Activated T-helper 1 cell treated with anti-CD3 and anti-CD28 coated beads, Interleukin-12 subunit alpha, Interleukin-12 subunit beta, Interleukin-2, Interleukin-4 antibody, amounts not matched to agents 30 ng/mL and 10 ng/mL and 1 ng/mL, durations not matched to agents 14 hours and 24 hours and 36 hours (primary cell): ENCODE measurements around the gene KCNB1. TPM values are rescaled to one million over a fixed set of nuclear protein-coding genes. Genes with fewer than 3 reads are reported as not detected.

ENCODE experiments used
- DNase-seq: peaks from one replicate; pipeline ENCODE4 v3.0.0; 2021; ENCODE audit warnings: low spot score
- H3K27ac Mint-ChIP-seq: one replicate; pipeline ENCODE4 v1.8.0; 2021; ENCODE audit warnings: mild to moderate bottlenecking, mixed read lengths
- H3K27me3 Mint-ChIP-seq: one replicate; pipeline ENCODE4 v1.8.0; 2022; ENCODE audit warnings: mild to moderate bottlenecking, moderate library complexity, mixed read lengths; ENCODE audit not compliant: insufficient read depth
- H3K36me3 Mint-ChIP-seq: one replicate; pipeline ENCODE4 v1.8.0; 2021; ENCODE audit warnings: low read depth, mixed read lengths
- H3K4me1 Mint-ChIP-seq: one replicate; pipeline ENCODE4 v1.8.0; 2021; ENCODE audit warnings: low read depth, mixed read lengths
- H3K4me3 Mint-ChIP-seq: one replicate; pipeline ENCODE4 v1.8.0; 2021; ENCODE audit warnings: mild to moderate bottlenecking, moderate library complexity, mixed read lengths
- H3K9me3 Mint-ChIP-seq: one replicate; pipeline ENCODE4 v1.8.0; 2021; ENCODE audit warnings: mixed read lengths
- intact Hi-C: fragments of 100-400 bp; cut with micrococcal nuclease; formaldehyde crosslinking; loops from one replicate; pipeline ENCODE4 v1.15.1; 2024
- total RNA-seq: library from RNA; stranded (reverse); gene quantifications from 2 replicates; pipeline ENCODE4 v1.2.3, GENCODE V29; 2022

KCNB1 gene
- 0.08 and 0.20 TPM in 2 replicates for total RNA-seq

GRCh38 chr20:49482621-49483017 lies at the start of gene KCNB1:
Gene KCNB1, minus strand, starts transcription at chr20:49482668. Its CDS starts 188 bp downstream, at chr20:49482480.
- intact Hi-C loops = loop anchor here (5.0 kb wide), 1 partner anchor 125 kb away; no protein-coding TSS in a partner anchor
- Mint-ChIP-seq H3K27me3 (peaks cover 48% of the 10 kb centered on the region), H3K9me3 (no peaks in the 10 kb centered on the region), H3K36me3 (no peaks in the 10 kb centered on the region), H3K4me1 (peaks cover 9% of the 10 kb centered on the region), H3K27ac (no peak within 1 kb of the TSS), H3K4me3 (no peak within 1 kb of the TSS)
- DNase-seq = peak; percentile 39

- Mint-ChIP-seq H3K27ac (no peak overlapping the region), H3K4me1 (peaks cover 7% of the 10 kb centered on the region), H3K4me3 (no peak overlapping the region), H3K9me3 (peaks cover 7% of the 10 kb centered on the region), H3K36me3 (peaks cover 1% of the 10 kb centered on the region), H3K27me3 (peaks cover 24% of the 10 kb centered on the region)
- intact Hi-C loops = no loop called here
- no peak for DNase-seq
Observed at GRCh38 chr20:49529470-49529869, 47.0 kb upstream of the KCNB1 start.

GRCh38 chr20:49526568-49526967 lies 44.1 kb upstream of the KCNB1 start:
- no peak overlapping the region for H3K4me3 Mint-ChIP-seq
- peaks cover 26% of the 10 kb centered on the region for H3K27me3 Mint-ChIP-seq
- peaks cover 4% of the 10 kb centered on the region for H3K36me3 Mint-ChIP-seq
- no peak for DNase-seq
- no peak overlapping the region for H3K27ac Mint-ChIP-seq
- H3K9me3 Mint-ChIP-seq = peaks cover 7% of the 10 kb centered on the region
- H3K4me1 Mint-ChIP-seq = no peaks in the 10 kb centered on the region
- intact Hi-C loops = no loop called here

GRCh38 chr20:49526056-49526455 lies 43.6 kb upstream of the KCNB1 start:
- intact Hi-C loops = no loop called here
- H3K36me3 Mint-ChIP-seq = peaks cover 4% of the 10 kb centered on the region
- no peak overlapping the region for H3K4me3 Mint-ChIP-seq
- no peak for DNase-seq
- peaks cover 26% of the 10 kb centered on the region for H3K27me3 Mint-ChIP-seq
- no peak overlapping the region for H3K27ac Mint-ChIP-seq
- peaks cover 7% of the 10 kb centered on the region for H3K9me3 Mint-ChIP-seq
- no peaks in the 10 kb centered on the region for H3K4me1 Mint-ChIP-seq

- H3K9me3 Mint-ChIP-seq = peaks cover 7% of the 10 kb centered on the region
- intact Hi-C loops = no loop called here
- H3K27me3 Mint-ChIP-seq = peaks cover 13% of the 10 kb centered on the region
- H3K27ac Mint-ChIP-seq = no peak overlapping the region
- no peak for DNase-seq
- H3K36me3 Mint-ChIP-seq = peaks cover 4% of the 10 kb centered on the region
- no peak overlapping the region for H3K4me3 Mint-ChIP-seq
- no peaks in the 10 kb centered on the region for H3K4me1 Mint-ChIP-seq
Observed at GRCh38 chr20:49523767-49524360, 41.4 kb upstream of the KCNB1 start.

GRCh38 chr20:49521356-49521755 lies 38.9 kb upstream of the KCNB1 start:
- peaks cover 6% of the 10 kb centered on the region for H3K36me3 Mint-ChIP-seq
- DNase-seq = no peak
- intact Hi-C loops = no loop called here
- H3K9me3 Mint-ChIP-seq = peaks cover 7% of the 10 kb centered on the region
- H3K27me3 Mint-ChIP-seq = peaks cover 15% of the 10 kb centered on the region
- H3K27ac Mint-ChIP-seq = no peak overlapping the region
- no peaks in the 10 kb centered on the region for H3K4me1 Mint-ChIP-seq
- no peak overlapping the region for H3K4me3 Mint-ChIP-seq

- no peaks in the 10 kb centered on the region for H3K4me1 Mint-ChIP-seq
- no peak overlapping the region for H3K4me3 Mint-ChIP-seq
- no peak for DNase-seq
- H3K27ac Mint-ChIP-seq = no peak overlapping the region
- peaks cover 6% of the 10 kb centered on the region for H3K36me3 Mint-ChIP-seq
- intact Hi-C loops = no loop called here
- peaks cover 3% of the 10 kb centered on the region for H3K9me3 Mint-ChIP-seq
- peaks cover 13% of the 10 kb centered on the region for H3K27me3 Mint-ChIP-seq
Observed at GRCh38 chr20:49519777-49520359, 37.4 kb upstream of the KCNB1 start.

GRCh38 chr20:49519212-49519712 lies 36.8 kb upstream of the KCNB1 start:
- Mint-ChIP-seq H3K27ac (no peak overlapping the region), H3K4me1 (no peaks in the 10 kb centered on the region), H3K4me3 (no peak overlapping the region), H3K36me3 (peaks cover 6% of the 10 kb centered on the region), H3K9me3 (no peaks in the 10 kb centered on the region), H3K27me3 (peaks cover 10% of the 10 kb centered on the region)
- DNase-seq = no peak
- intact Hi-C loops = no loop called here

- no peak for DNase-seq
- H3K27me3 Mint-ChIP-seq = peaks cover 13% of the 10 kb centered on the region
- H3K36me3 Mint-ChIP-seq = peaks cover 6% of the 10 kb centered on the region
- H3K4me3 Mint-ChIP-seq = no peak overlapping the region
- no peaks in the 10 kb centered on the region for H3K4me1 Mint-ChIP-seq
- no peaks in the 10 kb centered on the region for H3K9me3 Mint-ChIP-seq
- no peak overlapping the region for H3K27ac Mint-ChIP-seq
- intact Hi-C loops = no loop called here
Observed at GRCh38 chr20:49518576-49518975, 36.1 kb upstream of the KCNB1 start.

GRCh38 chr20:49517805-49518100 lies 35.3 kb upstream of the KCNB1 start:
- no peaks in the 10 kb centered on the region for H3K4me1 Mint-ChIP-seq
- DNase-seq = no peak
- H3K36me3 Mint-ChIP-seq = peaks cover 6% of the 10 kb centered on the region
- no peak overlapping the region for H3K27ac Mint-ChIP-seq
- peaks cover 13% of the 10 kb centered on the region for H3K27me3 Mint-ChIP-seq
- no peak overlapping the region for H3K4me3 Mint-ChIP-seq
- no peaks in the 10 kb centered on the region for H3K9me3 Mint-ChIP-seq
- intact Hi-C loops = no loop called here

GRCh38 chr20:49516916-49517804 lies 34.7 kb upstream of the KCNB1 start:
- no peaks in the 10 kb centered on the region for H3K9me3 Mint-ChIP-seq
- peaks cover 10% of the 10 kb centered on the region for H3K27me3 Mint-ChIP-seq
- H3K4me1 Mint-ChIP-seq = no peaks in the 10 kb centered on the region
- no peak overlapping the region for H3K4me3 Mint-ChIP-seq
- DNase-seq = no peak
- intact Hi-C loops = no loop called here
- H3K27ac Mint-ChIP-seq = no peak overlapping the region
- peaks cover 4% of the 10 kb centered on the region for H3K36me3 Mint-ChIP-seq

GRCh38 chr20:49515586-49515985 lies 33.1 kb upstream of the KCNB1 start:
- Mint-ChIP-seq H3K4me1 (no peaks in the 10 kb centered on the region), H3K27ac (no peak overlapping the region), H3K27me3 (peaks cover 11% of the 10 kb centered on the region), H3K36me3 (peaks cover 2% of the 10 kb centered on the region), H3K9me3 (no peaks in the 10 kb centered on the region), H3K4me3 (no peak overlapping the region)
- intact Hi-C loops = no loop called here
- DNase-seq = no peak

- no peak overlapping the region for H3K4me3 Mint-ChIP-seq
- H3K4me1 Mint-ChIP-seq = no peaks in the 10 kb centered on the region
- no peak for DNase-seq
- H3K36me3 Mint-ChIP-seq = peaks cover 2% of the 10 kb centered on the region
- no peaks in the 10 kb centered on the region for H3K9me3 Mint-ChIP-seq
- peaks cover 21% of the 10 kb centered on the region for H3K27me3 Mint-ChIP-seq
- no peak overlapping the region for H3K27ac Mint-ChIP-seq
- intact Hi-C loops = no loop called here
Observed at GRCh38 chr20:49513517-49513916, 31.0 kb upstream of the KCNB1 start.
